HEK293 (cell line): ENCODE measurements around the gene FOXL2.

Experiments used
- CTCF ChIA-PET: fragments of 350-600 bp; formaldehyde crosslinking; extraction: SDS; loops from one replicate; lab custom pipeline; 2021; ENCODE audit warnings: antibody characterized with exemption; lab: Yijun Ruan, JAX
- POLR2A ChIA-PET: fragments of 300-600 bp; formaldehyde crosslinking; extraction: SDS; loops from one replicate; lab custom pipeline; 2020; ENCODE audit warnings: antibody characterized with exemption, inconsistent platforms; lab: Yijun Ruan, JAX
- H3K27ac ChIP-seq: fragments of 200-500 bp; sonication (Bioruptor generic); 2 replicates; pipeline ENCODE4 v1.5.1; 2014; ENCODE audit warnings: low read depth, low read length, control low read depth, inconsistent platforms; ENCODE audit errors: extremely low read depth
- H3K36me3 ChIP-seq, 2 experiments: fragments of 200-500 bp in 1 of 2; sonication (Bioruptor generic) in 1 of 2; 1 replicate in 1 of 2; 2 replicates in 1 of 2; pipeline ENCODE4 v1.5.1; 2014 to 2017; ENCODE audit warnings: inconsistent platforms in 2 of 2, low read length in 2 of 2; ENCODE audit not compliant: control insufficient read depth in 2 of 2, insufficient read depth in 1 of 2
- H3K4me1 ChIP-seq: fragments of 200-500 bp; sonication (Bioruptor generic); 2 replicates; pipeline ENCODE4 v1.5.1; 2014; ENCODE audit warnings: mild to moderate bottlenecking, low read length, inconsistent platforms; ENCODE audit not compliant: control insufficient read depth, insufficient read depth
- H3K4me3 ChIP-seq: 2 replicates; pipeline ENCODE4 v1.5.1; 2011; ENCODE audit warnings: low read depth, mild to moderate bottlenecking, control low read depth, low read length, moderate library complexity
- H3K9me3 ChIP-seq: fragments of 200-500 bp; sonication (Bioruptor generic); 2 replicates; pipeline ENCODE4 v1.5.1; 2014; ENCODE audit warnings: low read depth, low read length, inconsistent platforms; ENCODE audit not compliant: control insufficient read depth, insufficient read depth
- BCL11B ChIP-seq: fragments of 450-650 bp; formaldehyde crosslinking; IDR thresholded peaks from 2 replicates; pipeline ENCODE4 v1.5.1; 2016; ENCODE audit warnings: low read depth, missing biosample characterization, missing genetic modification characterization
- GLI2 ChIP-seq: fragments of 450-650 bp; formaldehyde crosslinking; IDR thresholded peaks from 2 replicates; pipeline ENCODE4; 2017; ENCODE audit warnings: missing biosample characterization, missing genetic modification characterization, low read depth, borderline replicate concordance
- WT1 ChIP-seq: fragments of 450-650 bp; formaldehyde crosslinking; IDR thresholded peaks from 2 replicates; pipeline ENCODE4 v1.5.1; 2016; ENCODE audit warnings: missing biosample characterization, missing genetic modification characterization
- ZFP37 ChIP-seq: fragments of 450-650 bp; formaldehyde crosslinking; IDR thresholded peaks from 2 replicates; pipeline ENCODE4 v1.5.1; 2016; ENCODE audit warnings: missing biosample characterization, missing genetic modification characterization
- ZFP69B ChIP-seq: fragments of 450-650 bp; formaldehyde crosslinking; IDR thresholded peaks from 2 replicates; pipeline ENCODE4 v1.5.1; 2016; ENCODE audit warnings: missing biosample characterization, missing genetic modification characterization
- ZNF133 ChIP-seq: fragments of 450-650 bp; formaldehyde crosslinking; IDR thresholded peaks from 2 replicates; pipeline ENCODE4 v1.5.1; 2016; ENCODE audit warnings: missing biosample characterization, missing genetic modification characterization
- ZNF169 ChIP-seq: fragments of 450-650 bp; formaldehyde crosslinking; IDR thresholded peaks from 2 replicates; pipeline ENCODE4 v1.5.1; 2016; ENCODE audit warnings: missing biosample characterization, missing genetic modification characterization
- ZNF184 ChIP-seq: fragments of 450-650 bp; IDR thresholded peaks from 2 replicates; pipeline ENCODE4 v1.5.1; 2018; ENCODE audit warnings: missing biosample characterization, mild to moderate bottlenecking, missing genetic modification characterization
- ZNF274 ChIP-seq, 2 experiments: fragments of 200-500 bp in 1 of 2; fragments of 450-650 bp in 1 of 2; sonication (Bioruptor generic) in 1 of 2; formaldehyde crosslinking in 1 of 2; IDR thresholded peaks; 2 replicates each; pipeline versions ENCODE4 v1.5.1 to v1.6.1; 2014 to 2016; ENCODE audit warnings: borderline replicate concordance in 1 of 2, inconsistent platforms in 1 of 2, low read length in 1 of 2, missing biosample characterization in 1 of 2, missing genetic modification characterization in 1 of 2
- ZNF341 ChIP-seq: fragments of 450-650 bp; formaldehyde crosslinking; IDR thresholded peaks from 2 replicates; pipeline ENCODE4; 2016; ENCODE audit warnings: low read depth, missing biosample characterization, missing genetic modification characterization
- ZNF394 ChIP-seq: fragments of 450-650 bp; formaldehyde crosslinking; IDR thresholded peaks from 2 replicates; pipeline ENCODE4 v1.5.1; 2016; ENCODE audit warnings: missing biosample characterization, missing genetic modification characterization, mild to moderate bottlenecking, moderate library complexity, borderline replicate concordance
- ZNF416 ChIP-seq: fragments of 450-650 bp; formaldehyde crosslinking; IDR thresholded peaks from 2 replicates; pipeline ENCODE4 v1.5.1; 2016; ENCODE audit warnings: missing biosample characterization, missing genetic modification characterization
- ZNF488 ChIP-seq: fragments of 450-650 bp; formaldehyde crosslinking; IDR thresholded peaks from 2 replicates; pipeline ENCODE4 v1.5.1; 2016; ENCODE audit warnings: missing biosample characterization, missing genetic modification characterization
- ZNF501 ChIP-seq: fragments of 450-650 bp; formaldehyde crosslinking; IDR thresholded peaks from 2 replicates; pipeline ENCODE4 v1.5.1; 2016; ENCODE audit warnings: missing biosample characterization, missing genetic modification characterization
- ZNF530 ChIP-seq: fragments of 450-650 bp; formaldehyde crosslinking; IDR thresholded peaks from 2 replicates; pipeline ENCODE4 v1.5.1; 2016; ENCODE audit warnings: low read depth, missing biosample characterization, missing genetic modification characterization
- ZNF560 ChIP-seq: fragments of 450-650 bp; formaldehyde crosslinking; IDR thresholded peaks from 2 replicates; pipeline ENCODE4 v1.5.1; 2017; ENCODE audit warnings: missing biosample characterization, missing genetic modification characterization, borderline replicate concordance
- ZNF610 ChIP-seq: fragments of 450-650 bp; formaldehyde crosslinking; IDR thresholded peaks from 2 replicates; pipeline ENCODE4 v1.5.1; 2016; ENCODE audit warnings: missing biosample characterization, missing genetic modification characterization, borderline replicate concordance
- ZNF623 ChIP-seq: fragments of 450-650 bp; formaldehyde crosslinking; IDR thresholded peaks from 2 replicates; pipeline ENCODE4 v1.5.1; 2016; ENCODE audit warnings: missing biosample characterization, missing genetic modification characterization
- ZNF624 ChIP-seq: fragments of 450-650 bp; formaldehyde crosslinking; IDR thresholded peaks from 2 replicates; pipeline ENCODE4 v1.5.1; 2017; ENCODE audit warnings: missing biosample characterization, missing genetic modification characterization
- ZNF664 ChIP-seq: fragments of 450-650 bp; formaldehyde crosslinking; IDR thresholded peaks from 2 replicates; pipeline ENCODE4 v1.5.1; 2016; ENCODE audit warnings: missing biosample characterization, missing genetic modification characterization
- ZSCAN30 ChIP-seq: fragments of 450-650 bp; IDR thresholded peaks from 2 replicates; pipeline ENCODE4 v1.5.1; 2018; ENCODE audit warnings: missing biosample characterization, mild to moderate bottlenecking, missing genetic modification characterization, moderate library complexity
- TF ChIP-seq, protein P1 (sequence below): fragments of 450-650 bp; formaldehyde crosslinking; IDR thresholded peaks from 2 replicates; pipeline ENCODE4 v1.5.1; 2016; ENCODE audit warnings: missing biosample characterization, missing genetic modification characterization
- TF ChIP-seq, protein P2 (sequence below): fragments of 450-650 bp; formaldehyde crosslinking; IDR thresholded peaks from 2 replicates; pipeline ENCODE4 v1.5.1; 2016; ENCODE audit warnings: missing biosample characterization, missing genetic modification characterization

FOXL2 gene

GRCh38 chr3:138975351-138975750 is 28.4 kb upstream of the FOXL2 start:
- Histone ChIP-seq H3K9me3 (no peaks in the 10 kb centered on the region), H3K36me3 (no peaks in the 10 kb centered on the region), H3K27ac (no peak overlapping the region), H3K4me3 (no peak overlapping the region), H3K4me1 (no peaks in the 10 kb centered on the region)
- CTCF ChIA-PET: interaction anchor here (0.5 kb wide), 1 partner anchor 19 kb away, joined by 3 read pairs; no protein-coding TSS in a partner anchor
- POLR2A ChIA-PET: no interaction called here
- TF ChIP-seq ZFP37 (tag by site-specific recombination): no peak
- TF ChIP-seq ZNF560: no peak

- no peaks in the 10 kb centered on the region for H3K4me1 ChIP-seq
- CTCF ChIA-PET: no interaction called here
- no peaks in the 10 kb centered on the region for H3K9me3 ChIP-seq
- H3K4me3 ChIP-seq: no peak overlapping the region
- no peaks in the 10 kb centered on the region for H3K36me3 ChIP-seq
- no peak overlapping the region for H3K27ac ChIP-seq
- TF ChIP-seq ZNF341 (tag by site-specific recombination) (no peak), ZNF488 (no peak), ZNF394 (tag by site-specific recombination) (no peak), ZFP69B (no peak), GLI2 (tag by site-specific recombination) (no peak), ZNF624 (tag by site-specific recombination) (no peak), ZNF610 (tag by site-specific recombination) (no peak), ZNF530 (tag by site-specific recombination) (no peak), ZNF623 (tag by site-specific recombination) (no peak), WT1 (no peak), ZNF664 (tag by site-specific recombination) (no peak), ZNF169 (tag by site-specific recombination) (no peak), ZNF133 (no peak)
- TF ChIP-seq, protein P1, sequence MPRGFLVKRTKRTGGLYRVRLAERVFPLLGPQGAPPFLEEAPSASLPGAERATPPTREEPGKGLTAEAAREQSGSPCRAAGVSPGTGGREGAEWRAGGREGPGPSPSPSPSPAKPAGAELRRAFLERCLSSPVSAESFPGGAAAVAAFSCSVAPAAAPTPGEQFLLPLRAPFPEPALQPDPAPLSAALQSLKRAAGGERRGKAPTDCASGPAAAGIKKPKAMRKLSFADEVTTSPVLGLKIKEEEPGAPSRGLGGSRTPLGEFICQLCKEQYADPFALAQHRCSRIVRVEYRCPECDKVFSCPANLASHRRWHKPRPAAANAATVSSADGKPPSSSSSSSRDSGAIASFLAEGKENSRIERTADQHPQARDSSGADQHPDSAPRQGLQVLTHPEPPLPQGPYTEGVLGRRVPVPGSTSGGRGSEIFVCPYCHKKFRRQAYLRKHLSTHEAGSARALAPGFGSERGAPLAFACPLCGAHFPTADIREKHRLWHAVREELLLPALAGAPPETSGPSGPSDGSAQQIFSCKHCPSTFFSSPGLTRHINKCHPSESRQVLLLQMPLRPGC (tag by site-specific recombination): no peak
- POLR2A ChIA-PET: no interaction called here
Measured at GRCh38 chr3:138974462-138974861, 27.5 kb upstream of the FOXL2 start.

- ChIA-PET POLR2A (interaction anchor here (1.3 kb wide), 1 partner anchor 37 kb away, joined by 3 read pairs; no protein-coding TSS in a partner anchor), CTCF (no interaction called here)
- Histone ChIP-seq H3K4me3 (no peak overlapping the region), H3K4me1 (no peaks in the 10 kb centered on the region), H3K9me3 (no peaks in the 10 kb centered on the region), H3K27ac (no peak overlapping the region), H3K36me3 (no peaks in the 10 kb centered on the region)
- no peak for TF ChIP-seq ZNF530 (tag by site-specific recombination)
Measured at GRCh38 chr3:138972941-138973340, 26.0 kb upstream of the FOXL2 start.

GRCh38 chr3:138971766-138972320 is 24.9 kb upstream of the FOXL2 start:
- H3K9me3 ChIP-seq: no peaks in the 10 kb centered on the region
- no peak overlapping the region for H3K4me3 ChIP-seq
- POLR2A ChIA-PET: interaction anchor here (1.3 kb wide), 1 partner anchor 36 kb away, joined by 3 read pairs; no protein-coding TSS in a partner anchor
- no peaks in the 10 kb centered on the region for H3K4me1 ChIP-seq
- no peaks in the 10 kb centered on the region for H3K36me3 ChIP-seq
- CTCF ChIA-PET: interaction anchor here (0.8 to 1.7 kb wide), 2 partner anchors 8 to 12 kb away, joined by 3 to 5 read pairs; no protein-coding TSS in a partner anchor
- H3K27ac ChIP-seq: no peak overlapping the region
- TF ChIP-seq ZNF274 (IDR thresholded peaks at IDR 0.05; ENCODE audit: low read length) (no peak), ZNF274 (tag by site-specific recombination; IDR thresholded peaks at IDR 0.05; ENCODE audit: borderline replicate concordance) (no peak), ZSCAN30 (no peak), ZNF416 (tag by site-specific recombination) (no peak), BCL11B (tag by site-specific recombination) (no peak), ZNF501 (tag by site-specific recombination) (no peak), ZNF184 (tag by site-specific recombination) (no peak)
- TF ChIP-seq, protein P1 (tag by site-specific recombination): no peak
- TF ChIP-seq, protein P2, sequence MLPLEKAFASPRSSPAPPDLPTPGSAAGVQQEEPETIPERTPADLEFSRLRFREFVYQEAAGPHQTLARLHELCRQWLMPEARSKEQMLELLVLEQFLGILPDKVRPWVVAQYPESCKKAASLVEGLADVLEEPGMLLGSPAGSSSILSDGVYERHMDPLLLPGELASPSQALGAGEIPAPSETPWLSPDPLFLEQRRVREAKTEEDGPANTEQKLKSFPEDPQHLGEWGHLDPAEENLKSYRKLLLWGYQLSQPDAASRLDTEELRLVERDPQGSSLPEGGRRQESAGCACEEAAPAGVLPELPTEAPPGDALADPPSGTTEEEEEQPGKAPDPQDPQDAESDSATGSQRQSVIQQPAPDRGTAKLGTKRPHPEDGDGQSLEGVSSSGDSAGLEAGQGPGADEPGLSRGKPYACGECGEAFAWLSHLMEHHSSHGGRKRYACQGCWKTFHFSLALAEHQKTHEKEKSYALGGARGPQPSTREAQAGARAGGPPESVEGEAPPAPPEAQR: no peak
